NCI-H146 treated with DMSO at 0.1 percent for 48 hours (cell line): ENCODE measurements around the gene WBP1L.
"Not testable (repeated sequence)": the region's sequence is repeated elsewhere in the genome, so short reads cannot be mapped to it uniquely, and the experiment has no call there.

Experiments
- DNase-seq: peaks from one replicate; lab custom pipeline; 2025; ENCODE audit not compliant: unreplicated experiment; lab: John Stamatoyannopoulos, UW

WBP1L gene

DNA sequence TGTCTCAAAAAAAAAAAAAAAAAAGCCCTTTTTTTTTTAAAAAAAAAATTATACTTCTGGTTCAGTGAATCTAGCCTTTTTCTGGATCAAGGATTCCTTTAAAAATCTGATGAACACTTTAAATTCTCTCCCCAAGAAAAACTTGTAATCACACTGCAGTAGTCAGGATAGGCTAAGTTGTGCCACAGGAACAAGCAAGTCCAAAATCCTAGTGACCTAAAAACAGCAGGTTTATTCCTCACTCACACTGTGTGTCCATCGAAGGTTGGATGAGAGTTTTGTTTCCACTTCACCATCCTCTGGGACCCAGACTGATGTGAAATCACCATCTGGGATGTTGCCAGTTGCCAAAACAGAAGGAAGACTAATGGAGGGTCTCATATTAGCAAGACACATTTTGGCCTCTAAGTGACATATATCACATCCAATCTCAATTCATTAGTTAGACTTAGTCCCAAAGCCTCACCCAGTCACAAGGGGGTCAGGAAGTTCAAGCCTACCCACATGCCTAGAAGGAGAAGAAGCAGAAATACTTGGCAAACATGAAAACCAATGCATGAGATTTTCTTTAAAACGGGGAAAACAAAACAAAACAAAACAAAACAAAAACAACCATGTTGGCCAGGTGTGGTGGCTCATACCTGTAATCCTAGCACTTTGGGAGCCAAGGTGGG, 60.8 kb downstream of the WBP1L start:
- no peak for DNase-seq

DNA sequence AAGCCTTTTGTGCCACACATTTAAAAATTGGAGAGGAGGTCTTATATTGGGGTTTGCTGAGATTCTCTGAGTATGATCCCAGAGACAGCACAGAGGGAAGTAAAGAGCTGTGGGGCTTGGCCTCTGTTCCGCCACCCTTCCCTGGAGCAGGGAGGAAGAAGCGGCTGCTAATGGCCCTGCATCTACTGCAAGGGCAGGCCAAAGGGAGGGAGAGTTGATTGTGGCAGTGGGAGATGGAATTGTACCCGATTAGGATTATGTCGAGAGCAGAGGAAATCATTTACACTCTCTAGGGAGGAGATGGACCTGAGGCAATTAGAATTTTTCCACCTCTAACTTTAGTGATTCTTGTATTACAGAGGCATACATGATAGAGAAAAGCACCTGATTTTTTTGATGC, 64.6 kb downstream of the WBP1L start:
- no peak for DNase-seq

DNA sequence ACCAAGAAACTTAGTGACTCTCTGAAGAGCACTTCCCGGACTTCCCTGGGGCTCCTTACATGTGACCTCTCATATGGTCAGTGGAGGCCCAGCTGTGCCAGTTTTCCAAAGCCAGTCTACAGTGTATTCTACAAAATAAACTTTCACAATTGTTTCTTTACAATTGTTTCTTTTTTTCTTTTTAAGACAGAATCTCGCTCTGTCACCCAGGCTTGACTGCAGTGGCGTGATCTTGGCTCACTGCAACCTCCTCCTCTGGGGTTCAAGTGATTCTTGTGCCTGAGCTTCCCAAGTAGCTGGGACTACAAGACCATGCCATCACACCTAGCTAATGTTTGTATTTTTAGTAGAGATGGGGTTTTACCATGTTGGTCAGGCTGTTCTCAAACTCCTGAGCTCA, 67.6 kb downstream of the WBP1L start:
- DNase-seq, result no peak

- no peak for DNase-seq
These were observed 68.6 kb downstream of the WBP1L start for GRCh38 chr10:102812231-102812876.

DNA sequence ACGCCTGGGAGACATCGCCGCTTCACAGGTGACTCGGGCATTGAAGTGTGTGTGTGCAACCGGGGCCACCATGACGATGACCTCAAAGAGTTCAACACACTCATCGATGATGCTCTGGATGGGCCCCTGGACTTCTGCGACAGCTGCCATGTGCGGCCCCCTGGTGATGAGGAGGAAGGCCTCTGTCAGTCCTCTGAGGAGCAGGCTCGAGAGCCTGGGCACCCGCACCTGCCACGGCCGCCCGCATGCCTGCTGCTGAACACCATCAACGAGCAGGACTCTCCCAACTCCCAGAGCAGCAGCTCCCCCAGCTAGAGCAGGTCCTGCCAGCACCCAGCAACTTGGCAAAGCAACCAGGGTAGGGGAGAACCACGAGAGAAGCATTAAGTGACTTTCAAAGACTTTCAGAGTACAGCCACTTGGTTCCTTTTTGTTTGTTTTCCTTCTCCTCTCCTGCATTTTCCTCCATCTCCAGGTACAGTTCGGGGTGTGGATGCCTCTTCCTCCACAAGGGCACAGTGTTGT, 69.3 kb downstream of the WBP1L start:
- no peak for DNase-seq

GRCh38 chr10:102813734-102814452, 70.1 kb downstream of the WBP1L start:
- no peak for DNase-seq

GRCh38 chr10:102814453-102814871, 70.7 kb downstream of the WBP1L start:
- no peak for DNase-seq

DNA sequence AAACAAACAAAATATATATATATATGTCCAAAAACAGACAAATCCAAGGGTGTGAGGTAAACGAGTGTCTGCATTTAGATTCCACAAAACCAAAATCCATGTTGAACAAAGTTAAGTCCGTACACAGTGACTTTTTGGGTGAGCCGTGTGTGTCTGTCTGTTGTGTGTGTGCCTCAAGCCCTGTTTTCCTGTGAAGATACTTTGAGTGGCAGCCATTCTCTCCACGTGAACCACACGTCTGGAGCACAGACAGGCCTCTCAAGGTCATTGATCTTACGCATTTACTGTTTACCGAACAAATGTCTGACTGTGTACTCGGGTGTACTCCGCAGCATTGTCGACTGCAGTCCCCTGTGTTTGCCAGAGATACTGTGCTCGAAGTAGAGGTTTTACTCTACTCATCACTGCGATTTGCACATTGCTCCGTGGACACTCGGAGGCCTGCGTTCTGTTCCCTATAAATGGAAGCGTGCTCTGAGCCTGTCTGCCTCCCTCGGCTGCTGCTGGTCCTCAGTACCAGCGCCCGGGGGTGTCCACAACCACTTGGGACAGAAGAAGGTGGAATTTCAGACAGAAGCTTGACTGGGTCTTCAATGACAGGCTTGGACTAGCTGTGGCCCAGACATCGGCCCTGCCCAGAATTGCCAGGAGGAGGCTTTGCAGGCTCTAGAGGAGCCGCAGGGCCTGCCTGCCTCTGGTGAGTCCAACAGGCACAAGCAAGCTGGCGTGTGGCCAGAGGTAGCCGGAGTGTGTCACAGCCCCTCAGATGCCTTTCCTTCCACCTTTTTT, 71.3 kb downstream of the WBP1L start:
- DNase-seq, result no peak

- DNase-seq, result no peak
These were observed 72.2 kb downstream of the WBP1L start for GRCh38 chr10:102815790-102816549.

DNA sequence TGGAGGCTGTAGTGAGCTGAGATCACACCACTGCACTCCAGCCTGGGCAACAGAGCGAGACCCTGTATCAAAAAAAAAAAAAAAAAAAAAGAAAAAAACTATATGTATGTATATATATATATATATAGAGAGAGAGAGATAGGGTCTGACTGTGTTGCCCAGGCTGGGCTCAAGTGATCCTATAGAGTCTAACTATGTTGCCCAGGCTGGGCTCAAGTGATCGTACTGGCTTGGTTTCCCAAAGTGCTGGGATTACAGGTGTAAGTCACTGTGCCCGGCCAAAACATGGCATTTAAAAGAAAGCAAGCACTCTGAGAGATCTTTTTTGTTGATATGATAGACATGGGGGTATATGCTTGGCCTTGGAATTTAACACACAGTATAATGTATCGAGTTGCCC, 73.4 kb downstream of the WBP1L start:
- DNase-seq, result no peak

DNA sequence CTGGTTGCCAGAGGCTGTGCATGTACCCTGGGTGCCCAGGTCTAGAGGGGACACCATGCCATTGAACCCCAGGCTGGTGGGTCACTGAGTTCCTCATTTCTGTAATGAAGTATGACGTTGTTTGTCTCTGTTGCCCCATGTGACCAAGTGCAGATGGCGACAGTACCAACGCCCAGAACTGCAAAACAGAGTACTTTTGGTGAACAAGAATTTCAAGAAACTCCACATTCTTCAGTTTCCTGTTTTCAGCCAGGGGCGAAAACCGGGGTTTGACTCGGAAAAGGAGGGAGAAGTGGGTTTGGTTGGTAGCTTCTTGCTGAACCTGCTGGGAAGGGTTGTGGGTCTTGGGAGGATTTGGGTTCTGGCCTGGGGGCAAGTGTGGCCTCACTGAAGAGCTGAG, 75.3 kb downstream of the WBP1L start:
- no peak for DNase-seq

DNA sequence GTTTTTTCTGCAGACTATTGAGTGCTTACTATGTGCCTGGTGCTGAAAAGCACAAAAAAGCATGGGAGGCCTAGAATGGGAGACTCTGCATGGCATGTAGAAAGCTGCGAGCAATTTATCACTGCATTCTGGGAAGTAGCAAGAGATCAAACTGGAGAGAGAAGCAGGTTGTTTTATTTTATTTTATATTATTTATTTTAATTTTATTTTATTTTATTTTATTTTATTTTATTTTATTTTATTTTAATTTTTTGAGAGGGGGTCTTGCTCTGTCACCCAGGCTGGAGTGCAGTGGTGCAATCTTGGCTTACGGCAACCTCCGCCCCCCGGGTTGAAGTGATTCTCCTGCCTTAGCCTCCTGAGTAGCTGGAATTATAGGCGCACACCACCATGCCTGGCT, 76.3 kb downstream of the WBP1L start:
- not testable (repeated sequence) for DNase-seq

DNA sequence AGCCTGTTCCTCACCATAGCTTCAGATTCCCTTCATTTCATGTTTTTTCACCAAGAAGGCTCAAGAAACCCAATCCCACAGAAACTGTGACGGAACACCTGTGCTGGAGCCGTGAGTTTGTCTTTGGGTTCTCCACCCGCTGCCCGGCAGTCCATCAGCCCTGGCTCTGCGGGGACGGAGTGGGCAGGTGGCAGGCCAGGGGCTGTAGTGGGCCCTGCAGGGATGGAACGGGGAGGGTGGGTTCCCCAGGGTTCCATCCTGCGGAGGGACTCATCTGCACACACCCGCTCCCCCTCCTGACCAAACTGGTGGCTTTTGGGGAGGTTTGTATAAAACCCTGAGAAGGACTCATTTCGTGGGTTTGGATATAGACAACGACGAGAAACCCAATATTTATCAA, 78.5 kb downstream of the WBP1L start:
- DNase-seq, result no peak

GRCh38 chr10:102824664-102825063, 80.9 kb downstream of the WBP1L start:
- no peak for DNase-seq

DNA sequence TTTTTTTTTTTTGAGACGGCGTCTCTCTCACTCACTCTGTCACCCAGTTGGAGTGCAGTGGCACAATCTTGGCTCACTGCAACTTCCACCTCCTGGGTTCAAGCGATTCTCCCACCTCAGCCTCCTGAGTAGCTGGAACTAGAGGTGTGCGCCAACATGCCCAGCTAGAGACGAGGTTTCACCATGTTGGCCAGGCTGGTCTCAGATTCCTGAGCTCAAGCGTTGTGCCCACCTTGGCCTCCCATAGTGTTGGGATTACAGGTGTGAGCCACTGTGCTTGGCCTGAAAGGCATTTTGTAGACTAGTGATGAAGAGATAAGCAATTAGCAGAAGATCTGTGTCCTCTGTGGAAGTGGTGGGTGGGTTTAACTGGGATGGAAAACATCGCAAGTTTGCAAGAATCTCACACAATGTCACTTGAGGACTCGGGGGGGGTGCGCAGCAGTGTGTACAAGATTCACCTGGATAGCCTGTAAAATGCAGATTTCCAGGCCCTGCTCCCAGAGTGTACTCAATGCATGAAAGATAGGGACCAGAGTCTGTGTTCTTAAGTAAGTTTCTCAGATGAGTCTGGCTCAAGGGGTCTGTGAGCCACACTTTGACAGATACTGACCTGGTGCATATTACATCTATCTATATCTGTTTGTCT, 82.5 kb downstream of the WBP1L start:
- DNase-seq, result no peak

- no peak for DNase-seq
These were observed 83.8 kb downstream of the WBP1L start for GRCh38 chr10:102827597-102827975.

DNA sequence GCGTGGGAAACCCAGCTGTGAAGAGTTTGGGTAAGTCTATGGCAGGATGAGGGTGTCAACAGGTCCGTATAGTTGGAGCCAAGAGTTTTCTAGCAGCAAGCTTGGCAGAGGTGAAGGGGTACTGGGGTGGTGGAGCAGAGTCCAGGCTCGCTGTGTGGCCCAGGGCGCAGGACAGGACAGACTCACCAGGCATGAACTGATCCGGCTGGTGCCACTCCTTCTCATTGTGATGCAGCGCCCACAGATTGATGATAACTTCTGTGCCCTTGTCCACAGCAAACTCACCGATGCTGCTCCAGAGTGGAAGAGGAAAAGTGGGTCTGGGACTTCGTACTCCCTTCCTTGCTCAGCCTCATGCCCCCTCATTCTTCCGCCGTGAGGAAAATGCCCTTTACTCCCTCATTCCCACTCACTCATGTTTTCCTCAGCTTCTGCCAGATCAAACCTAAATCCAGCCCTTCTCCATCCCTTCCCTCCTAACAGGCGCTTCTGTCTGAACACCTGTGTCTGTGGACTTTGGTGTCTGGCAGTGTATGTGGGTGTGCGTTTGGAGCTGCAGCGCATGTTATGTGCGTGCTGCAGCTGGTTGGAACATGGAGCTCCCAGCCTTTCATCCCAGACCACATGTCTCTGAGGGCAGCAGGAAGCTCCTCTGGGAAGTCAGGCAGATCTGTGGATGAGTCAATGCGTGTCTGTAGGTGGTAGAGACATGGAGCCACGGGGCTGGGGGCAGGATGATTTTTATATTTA, 87.7 kb downstream of the WBP1L start:
- no peak for DNase-seq

- no peak for DNase-seq
These were observed 88.5 kb downstream of the WBP1L start for GRCh38 chr10:102832248-102832647.

GRCh38 chr10:102832987-102833386, 89.2 kb downstream of the WBP1L start:
- DNase-seq, result no peak
